ENCODE results near the gene RHOBTB3.
"Not testable (repeated sequence)": the region's sequence is repeated elsewhere in the genome, so short reads cannot be mapped to it uniquely, and the experiment has no call there.

The RHOBTB3 gene, protein sequence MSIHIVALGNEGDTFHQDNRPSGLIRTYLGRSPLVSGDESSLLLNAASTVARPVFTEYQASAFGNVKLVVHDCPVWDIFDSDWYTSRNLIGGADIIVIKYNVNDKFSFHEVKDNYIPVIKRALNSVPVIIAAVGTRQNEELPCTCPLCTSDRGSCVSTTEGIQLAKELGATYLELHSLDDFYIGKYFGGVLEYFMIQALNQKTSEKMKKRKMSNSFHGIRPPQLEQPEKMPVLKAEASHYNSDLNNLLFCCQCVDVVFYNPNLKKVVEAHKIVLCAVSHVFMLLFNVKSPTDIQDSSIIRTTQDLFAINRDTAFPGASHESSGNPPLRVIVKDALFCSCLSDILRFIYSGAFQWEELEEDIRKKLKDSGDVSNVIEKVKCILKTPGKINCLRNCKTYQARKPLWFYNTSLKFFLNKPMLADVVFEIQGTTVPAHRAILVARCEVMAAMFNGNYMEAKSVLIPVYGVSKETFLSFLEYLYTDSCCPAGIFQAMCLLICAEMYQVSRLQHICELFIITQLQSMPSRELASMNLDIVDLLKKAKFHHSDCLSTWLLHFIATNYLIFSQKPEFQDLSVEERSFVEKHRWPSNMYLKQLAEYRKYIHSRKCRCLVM

DNA sequence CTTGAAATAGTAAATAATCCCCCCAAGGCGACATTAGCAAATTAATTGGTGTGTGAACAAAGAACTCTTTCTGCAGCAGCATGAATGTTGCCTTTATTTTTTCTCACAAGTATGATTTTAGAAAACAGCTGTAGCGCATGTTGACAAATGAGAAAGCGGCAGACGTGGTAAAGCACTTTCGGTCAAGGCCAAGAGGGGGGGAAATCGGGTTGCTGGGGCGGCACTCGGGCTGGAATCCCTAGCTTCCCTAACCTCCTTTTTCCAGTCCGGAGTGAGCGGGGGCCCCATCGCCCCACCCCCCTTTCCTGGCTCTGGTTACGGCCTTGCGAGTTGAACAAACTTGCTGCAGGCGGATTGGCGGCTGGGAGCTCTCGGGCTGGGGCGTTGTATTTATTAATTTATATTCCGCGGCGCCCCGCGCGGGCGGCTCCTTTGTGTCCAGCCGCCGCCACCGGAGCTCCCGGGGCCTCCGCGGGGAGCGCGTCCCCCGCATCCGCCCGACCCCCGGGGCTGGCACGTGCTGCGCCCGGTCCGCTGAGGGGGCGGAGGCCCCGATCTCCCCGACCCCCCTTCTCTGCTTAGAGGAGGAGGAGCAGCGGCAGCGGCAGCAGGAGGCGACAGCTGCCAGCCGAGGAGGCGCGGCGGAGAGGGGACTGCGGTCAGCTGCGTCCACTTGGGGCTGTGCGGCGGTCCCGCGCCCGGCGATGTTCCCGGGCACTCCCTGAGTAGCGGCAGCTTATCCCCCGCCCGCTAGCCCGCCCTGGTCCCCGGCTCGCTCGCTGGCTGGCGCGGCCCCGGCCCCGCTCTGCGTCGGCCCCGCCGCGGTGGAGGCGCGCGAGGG is at the start of gene RHOBTB3:
RHOBTB3 (plus strand) TSS at position 607 of the 841 bp plus-strand sequence. CDS start 347 bp downstream, outside the sequence.
- DNase-seq (ENCODE audit: low spot score) = peak; percentile 60

DNA sequence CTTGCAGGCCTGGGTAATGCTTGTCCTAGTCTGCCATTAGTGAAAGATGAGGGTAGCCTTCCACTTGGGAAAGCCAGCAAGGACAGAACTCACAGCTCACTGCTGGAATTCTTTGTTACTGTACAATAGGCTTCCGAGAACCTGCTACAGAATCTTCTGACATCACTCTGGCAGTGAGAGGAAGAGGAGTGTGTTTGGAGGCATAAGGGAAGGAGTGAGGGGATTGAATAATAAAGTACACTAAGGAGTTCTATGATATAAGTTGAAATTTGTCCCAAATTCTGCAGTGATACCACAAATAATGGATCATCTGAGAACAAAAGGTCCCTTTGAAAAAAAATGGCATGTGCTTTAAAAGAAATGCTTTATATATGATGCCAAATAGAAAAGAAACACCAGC is 48.2 kb upstream of the RHOBTB3 start, which contains the start of gene SPATA9:
SPATA9 (minus strand) TSS at position 101 of the 400 bp plus-strand sequence. CDS start 137 bp downstream, outside the sequence.
- no peak for DNase-seq (ENCODE audit: low spot score)

DNA sequence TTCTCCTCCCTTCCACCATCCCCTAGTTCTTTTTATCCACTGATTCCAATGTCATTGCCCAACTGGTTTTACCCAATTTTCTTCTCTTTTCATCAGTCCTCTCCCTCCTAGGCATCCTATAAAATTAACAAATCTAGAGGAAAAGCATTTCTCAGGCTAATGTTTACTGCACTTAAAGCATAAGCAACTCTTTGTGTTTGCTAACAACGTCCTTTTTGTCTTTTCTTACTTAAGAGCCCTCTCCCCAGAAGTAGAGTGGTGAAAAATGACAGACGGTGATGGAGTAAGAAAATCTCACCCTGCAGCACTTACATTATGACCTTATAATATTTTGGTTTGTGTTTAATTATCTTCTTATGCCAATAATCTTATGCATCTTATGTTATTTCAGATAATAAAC is 46.8 kb upstream of the RHOBTB3 start:
- no peak for DNase-seq (ENCODE audit: low spot score)

DNA sequence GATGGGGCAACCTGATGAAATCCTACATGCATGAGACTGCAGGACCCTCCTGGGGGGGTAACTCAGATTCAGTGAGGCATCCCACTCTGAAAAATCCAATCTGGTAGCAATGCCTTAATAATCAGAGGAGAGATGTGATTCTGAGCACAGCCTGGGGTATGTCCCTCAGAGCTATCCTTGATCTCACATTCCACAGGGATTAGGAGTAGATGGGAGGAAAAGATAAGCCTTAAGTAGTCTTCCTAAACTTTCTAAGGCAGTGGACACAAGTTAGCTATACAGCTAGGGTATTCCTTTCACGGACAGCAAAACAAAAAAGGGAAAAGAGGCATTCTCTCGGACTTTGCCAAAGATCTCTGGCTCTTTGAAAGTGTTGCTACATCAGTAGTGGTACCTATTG is 44.5 kb upstream of the RHOBTB3 start:
- DNase-seq (ENCODE audit: low spot score) = no peak

DNA sequence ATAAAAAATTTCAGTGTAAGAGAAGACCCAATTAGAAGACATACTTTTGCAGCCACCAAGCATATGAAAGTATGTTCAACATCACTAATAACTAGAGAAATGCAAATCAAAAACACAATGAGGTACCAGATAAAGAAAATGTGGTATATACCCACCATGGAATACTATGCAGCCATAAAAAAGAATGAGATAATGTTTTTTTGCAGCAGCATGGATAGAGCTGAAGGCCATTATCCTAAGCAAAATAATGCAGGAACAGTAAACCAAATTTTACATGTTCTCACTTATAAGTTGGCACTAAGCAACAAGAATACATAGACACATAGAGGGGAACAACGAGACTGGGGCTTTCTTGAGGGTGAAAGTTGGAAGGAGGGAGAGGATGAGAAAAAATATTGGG is 41.5 kb upstream of the RHOBTB3 start:
- no peak for DNase-seq (ENCODE audit: low spot score)

DNA sequence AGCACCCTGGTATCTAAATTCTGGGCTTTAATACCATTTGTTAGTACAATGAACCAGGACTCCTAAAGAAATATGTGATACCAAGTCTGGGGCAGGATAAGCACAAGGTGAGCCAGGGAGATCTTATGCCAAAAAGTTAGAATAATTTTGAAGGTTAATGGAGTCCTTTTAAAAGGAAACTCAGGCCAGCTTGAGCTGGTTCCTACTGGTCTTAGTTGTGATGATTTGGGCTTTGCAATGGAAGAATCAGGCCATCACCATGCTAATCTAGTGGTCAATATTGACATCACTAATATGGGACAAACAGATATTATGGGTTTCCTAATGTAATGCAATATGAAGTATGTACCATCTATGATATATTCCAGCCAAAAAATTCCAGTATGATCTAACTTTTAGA is 40.8 kb upstream of the RHOBTB3 start:
- no peak for DNase-seq (ENCODE audit: low spot score)

DNA sequence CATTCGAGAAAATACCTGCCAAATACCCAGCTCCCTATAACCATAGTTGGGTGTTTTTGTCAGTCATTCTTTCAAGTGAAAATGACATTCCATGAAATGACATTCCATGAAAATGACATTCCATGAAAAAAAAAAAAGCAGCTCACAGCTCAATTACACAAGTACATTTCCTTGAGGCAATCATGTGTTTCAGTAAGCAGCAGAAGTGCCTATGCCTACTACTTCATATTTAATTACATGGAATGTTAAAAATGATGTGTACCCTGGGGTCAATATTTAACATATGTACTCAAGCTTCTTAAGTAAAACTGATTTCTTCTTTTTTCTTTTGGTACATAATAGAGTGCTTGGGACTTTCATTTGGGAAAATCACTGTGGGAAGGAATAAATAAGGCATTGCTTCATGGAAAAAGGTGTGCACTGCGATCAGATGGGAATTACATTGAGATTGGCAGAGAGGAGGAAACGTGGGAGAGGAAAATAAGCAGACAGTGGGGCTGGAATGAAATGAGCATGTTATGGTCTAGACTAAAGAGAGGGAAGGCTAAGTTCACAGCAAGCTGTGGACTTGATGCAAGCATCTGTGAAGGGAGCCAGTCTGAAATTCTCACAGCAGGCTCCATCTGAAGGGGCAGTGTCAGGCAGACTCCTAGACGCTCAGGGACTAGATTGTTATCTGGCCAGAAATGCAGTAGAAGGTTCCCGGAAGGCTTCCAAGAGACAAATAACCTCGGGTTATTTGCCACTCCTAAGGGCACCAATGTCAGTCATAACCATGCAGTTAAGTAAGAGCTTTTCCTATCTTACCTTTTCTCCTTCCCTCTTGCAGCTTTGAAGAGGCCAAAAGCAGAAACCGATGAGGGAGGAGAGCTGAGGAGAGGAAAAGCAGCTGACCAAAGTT is 33.1 kb upstream of the RHOBTB3 start:
- DNase-seq (ENCODE audit: low spot score) = no peak

DNA sequence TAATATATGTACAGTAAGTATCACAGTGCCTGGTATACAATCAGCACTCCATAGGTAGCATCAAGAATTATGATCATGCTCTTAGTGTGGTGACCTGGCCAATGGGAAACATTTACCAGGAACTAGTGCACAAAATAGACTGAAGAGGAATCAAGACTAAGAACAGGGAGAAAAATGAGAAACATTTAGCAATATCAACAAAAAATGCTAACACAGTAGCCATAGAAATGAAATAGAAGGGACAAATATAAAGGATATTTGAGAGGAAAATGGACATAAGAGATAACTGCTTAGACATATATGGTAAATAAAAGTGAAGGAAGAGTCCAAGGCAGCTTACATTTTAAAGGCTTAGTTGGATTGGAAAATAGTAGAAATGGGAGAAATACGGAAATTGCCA is 31.8 kb upstream of the RHOBTB3 start:
- no peak for DNase-seq (ENCODE audit: low spot score)

DNA sequence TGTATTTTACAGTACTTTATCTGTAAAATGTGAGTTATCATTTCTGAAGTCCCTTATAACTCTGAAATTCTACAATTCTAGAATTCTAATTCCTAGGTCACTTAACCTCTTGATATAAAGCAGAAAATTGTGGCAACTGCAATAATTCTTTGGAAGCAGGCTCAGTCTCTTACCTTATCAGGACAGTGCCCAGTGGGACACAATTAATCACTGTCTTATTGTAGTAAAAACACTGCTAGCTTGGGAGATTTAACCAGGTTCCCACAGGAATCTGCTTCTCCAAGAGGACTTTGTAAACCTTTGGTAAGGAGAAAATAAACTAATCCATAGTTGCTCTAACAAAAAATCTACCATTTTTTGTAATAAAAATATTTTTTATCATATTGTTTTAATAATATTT is 30.1 kb upstream of the RHOBTB3 start:
- DNase-seq (ENCODE audit: low spot score) = no peak

DNA sequence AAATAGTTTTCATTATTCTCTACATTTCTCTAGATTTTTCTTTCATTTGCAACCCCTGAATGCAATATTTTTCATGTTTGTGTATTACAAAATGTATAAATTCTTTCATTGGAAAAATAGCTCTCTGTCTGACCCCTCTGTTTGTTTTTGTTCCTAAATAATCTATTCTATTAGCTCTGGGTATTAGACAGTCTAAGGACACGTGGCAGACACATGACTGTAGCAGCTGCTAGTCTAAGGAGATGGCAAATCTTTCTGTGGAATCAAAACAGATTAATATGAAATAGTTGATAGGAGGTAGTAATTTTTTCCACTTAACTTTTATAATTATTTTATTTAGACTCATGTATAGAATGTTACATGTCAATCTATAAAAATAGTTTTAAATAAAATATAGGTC is 27.0 kb upstream of the RHOBTB3 start:
- no peak for DNase-seq (ENCODE audit: low spot score)

DNA sequence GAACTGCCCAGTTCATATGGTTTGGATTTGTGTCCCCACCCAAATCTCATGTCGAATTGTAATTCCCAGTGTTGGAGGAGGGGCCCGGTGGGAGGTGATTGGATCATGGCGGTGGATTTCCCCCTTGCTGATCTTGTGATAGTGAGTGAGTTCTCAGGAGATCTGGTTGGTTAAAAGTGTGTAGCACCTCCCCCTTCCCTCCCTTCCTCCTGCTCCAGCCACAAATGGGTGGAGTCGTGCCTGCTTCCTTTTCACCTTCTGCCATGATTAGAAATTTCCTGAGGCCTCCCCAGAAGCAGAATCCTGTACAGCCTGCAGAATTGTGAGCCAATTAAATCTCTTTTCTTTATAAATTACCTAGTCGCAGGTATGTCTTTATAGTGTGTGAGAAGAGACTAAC is 24.9 kb upstream of the RHOBTB3 start:
- not testable (repeated sequence) for DNase-seq (ENCODE audit: low spot score)

DNA sequence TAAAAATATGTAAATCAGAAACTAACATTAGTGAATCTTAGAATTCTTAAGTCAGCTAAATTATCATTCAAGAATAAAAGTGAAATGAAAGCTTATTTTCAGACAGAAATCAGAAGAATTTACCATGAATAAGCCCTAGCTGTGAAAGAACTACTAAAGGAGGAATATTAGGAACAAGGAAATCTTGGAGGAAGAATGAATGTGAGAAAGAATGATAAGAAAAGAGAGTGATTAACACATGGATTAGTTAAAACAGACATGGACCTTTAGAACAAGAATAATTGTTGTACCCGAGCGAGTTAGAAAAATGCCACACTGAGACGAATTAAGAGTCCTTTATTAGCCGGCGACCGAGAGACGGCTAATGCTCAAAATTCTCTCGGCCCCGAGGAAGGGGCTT is 24.1 kb upstream of the RHOBTB3 start:
- no peak for DNase-seq (ENCODE audit: low spot score)

DNA sequence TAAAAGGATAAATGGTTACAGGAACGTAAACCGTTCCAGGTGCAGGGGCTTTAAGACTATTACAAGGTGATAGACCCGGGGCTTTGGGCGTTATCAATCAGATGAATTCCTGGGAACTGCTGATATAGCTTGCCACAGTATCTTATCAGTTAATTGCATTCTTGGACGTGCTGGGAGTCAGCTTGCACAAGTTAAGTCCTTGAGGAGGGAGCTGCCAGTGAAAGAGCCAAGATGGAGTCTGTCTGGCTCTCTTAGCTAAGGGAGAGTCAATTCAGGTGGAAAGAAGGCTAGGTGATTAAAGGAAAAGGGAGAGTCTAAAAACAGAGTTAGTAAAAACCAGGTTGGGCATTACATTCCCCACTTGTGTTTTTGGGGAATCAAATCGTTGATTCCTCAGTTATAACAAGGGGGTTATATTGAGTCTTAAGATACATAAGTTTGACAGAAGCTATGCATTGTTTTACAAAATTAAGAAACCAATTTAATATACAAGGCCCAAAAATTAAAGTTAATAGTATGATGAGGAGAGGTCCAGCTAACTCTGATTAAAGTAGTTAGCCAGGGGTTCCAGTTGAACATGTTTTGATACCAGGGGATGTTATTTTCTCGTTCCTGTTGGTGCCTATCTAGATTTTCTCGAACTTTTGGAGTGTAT is 23.5 kb upstream of the RHOBTB3 start:
- DNase-seq (ENCODE audit: low spot score) = not testable (repeated sequence)

DNA sequence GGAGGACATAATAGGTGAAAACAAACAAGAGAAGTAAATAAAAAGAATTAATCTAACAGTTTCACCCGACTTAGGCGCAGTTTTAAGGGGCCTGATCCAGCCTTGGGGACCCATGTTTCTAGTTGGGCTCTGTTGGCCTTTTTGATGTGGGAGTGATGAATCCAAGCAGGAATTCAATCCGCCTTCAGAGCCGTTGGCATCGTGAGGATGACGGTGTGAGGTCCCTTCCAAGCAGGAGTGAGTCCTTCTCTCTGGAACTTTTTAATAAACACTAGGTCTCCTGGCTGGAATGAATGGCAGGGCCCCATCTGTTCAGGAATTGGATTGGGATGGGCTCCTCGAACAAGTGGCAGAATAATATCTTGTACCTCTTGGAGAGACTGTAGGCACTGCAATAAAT is 22.3 kb upstream of the RHOBTB3 start:
- no peak for DNase-seq (ENCODE audit: low spot score)

DNA sequence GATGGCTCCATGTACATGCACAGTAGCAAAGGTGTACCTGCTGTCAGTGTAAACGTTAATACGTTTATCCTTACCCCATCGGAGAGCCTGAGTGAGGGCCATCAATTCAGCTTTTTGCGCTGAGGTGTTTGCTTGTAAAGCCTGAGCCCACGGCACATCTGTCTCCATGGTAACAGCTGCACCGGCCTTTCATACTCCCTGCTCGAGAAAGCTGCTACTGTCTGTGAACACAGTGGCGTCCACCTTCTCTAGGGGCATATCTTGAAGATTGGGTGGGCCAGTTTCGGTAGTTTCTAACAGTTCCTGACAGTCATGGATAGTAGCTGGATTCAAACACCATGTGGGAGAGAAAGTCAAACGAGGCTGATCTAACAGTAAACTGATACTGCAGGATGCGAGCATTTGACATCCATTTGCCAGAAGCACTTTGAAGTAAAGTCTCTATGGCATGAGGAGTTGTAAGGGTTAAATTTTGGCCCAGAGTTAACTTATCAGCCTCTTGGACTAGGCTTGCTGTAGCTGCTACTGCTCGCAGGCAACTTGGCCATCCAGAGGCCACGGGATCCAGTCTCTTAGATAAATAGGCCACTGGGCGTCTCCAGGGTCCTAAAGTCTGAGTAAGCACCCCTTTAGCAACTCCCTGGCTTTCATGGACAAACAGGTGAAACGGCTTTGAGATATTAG is 21.0 kb upstream of the RHOBTB3 start:
- DNase-seq (ENCODE audit: low spot score) = peak; percentile 42

DNA sequence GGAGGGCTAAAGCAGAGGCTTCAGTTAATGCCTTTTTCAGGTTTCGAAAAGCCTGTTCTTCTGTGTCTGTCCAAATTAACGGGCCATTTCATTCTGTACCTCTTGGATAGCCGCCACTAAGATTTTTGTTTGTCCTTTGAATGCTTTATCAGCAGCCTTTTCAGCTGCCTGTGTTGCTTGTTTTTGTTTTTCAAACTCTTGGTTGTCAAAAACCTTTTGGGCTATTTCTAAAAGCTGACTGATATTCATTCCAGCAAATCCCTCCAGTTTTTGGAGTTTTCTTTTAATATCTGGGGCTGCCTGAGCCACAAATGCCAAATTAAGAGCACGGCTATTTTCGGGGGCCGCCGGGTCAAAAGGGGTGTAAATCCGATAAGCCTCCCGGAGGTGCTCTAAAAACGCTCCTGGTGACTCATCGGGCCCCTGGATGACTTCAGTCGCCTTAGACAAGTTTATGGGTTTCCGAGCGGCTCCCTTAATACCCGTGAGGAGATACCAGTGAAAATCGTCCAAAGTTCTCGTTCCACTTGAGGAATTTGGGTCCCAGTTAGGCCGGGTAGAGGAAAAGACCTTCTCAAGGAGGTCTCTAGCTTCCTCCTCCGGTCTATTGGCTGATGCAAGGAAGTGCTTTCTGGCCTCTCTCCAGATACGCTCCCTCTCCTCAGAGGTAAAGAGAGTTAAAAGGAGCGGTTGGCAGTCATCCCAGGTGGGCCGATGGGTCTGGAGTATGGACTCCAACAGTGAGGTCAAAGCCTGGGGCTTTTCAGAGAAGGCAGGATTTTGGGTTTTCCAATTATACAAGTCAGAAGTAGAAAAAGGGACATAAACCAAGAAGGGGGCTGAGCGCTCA is 20.3 kb upstream of the RHOBTB3 start:
- DNase-seq (ENCODE audit: low spot score) = peak; percentile 52

DNA sequence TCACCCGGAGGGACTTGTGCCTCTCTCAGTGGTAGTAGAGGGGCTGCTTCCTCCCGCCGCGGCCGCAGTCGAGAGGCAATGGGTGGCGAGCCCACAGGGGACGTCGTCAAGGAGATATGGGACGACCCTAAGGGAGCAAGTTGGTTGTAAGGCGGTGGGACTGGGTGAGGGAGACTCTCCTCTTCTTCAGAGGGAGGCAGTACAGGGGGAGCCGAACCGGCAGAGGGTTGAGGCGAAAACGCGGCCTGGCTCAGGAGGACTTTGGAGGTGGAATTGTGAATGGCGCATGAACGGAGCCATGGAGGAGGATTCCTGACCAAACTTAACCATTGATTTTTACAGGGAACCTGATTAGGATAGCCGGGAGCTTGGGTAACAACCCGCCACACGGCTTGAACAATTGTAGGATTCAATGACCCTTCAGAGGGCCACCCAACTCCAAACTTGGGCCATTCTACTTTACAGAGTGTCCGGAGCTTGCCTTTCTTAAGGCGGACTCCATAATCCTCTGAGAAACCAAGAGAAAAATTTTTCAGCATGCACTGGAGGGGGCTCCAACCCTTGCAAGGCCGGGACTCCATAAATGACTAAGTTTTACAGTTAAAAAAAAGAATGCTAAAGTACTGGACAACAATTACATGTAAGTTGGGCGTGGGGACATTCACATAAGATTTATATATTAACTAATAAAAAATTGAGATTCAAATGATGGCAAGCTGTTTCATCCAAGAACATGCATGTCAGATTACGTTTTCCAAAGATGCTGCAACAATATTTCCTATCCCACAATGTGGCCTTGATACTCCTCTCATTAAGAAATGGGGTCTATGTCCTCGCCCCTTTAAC is 19.4 kb upstream of the RHOBTB3 start:
- no peak for DNase-seq (ENCODE audit: low spot score)

DNA sequence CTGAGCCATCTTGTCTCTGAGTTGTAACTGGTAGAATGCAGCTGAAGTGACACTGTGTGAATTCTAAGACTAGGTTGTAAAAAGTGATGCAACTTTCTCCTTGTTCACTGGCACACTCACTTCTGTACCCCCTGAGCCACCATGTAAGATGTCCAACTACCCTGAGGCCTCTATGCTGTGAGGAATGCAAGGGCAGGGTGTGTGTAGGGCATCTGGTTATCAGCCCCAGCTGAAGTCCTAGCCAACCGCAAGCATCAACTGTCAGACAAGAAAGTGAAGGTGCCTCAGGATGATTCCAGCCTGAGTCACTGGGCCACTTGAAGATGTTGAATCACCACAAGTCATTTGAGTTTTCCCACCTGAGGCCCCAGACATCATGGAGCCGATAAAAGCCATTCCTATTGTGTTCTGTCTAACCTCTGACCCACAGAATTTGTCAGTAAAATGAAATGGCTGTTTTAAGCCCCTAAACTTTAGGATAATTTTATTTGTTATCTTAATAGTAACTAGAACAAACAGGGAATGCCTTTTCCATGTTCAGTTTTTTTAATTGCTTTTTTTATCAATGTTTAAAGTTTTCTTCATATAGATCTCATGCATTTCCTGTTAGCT is 18.7 kb upstream of the RHOBTB3 start:
- peak; percentile 93 for DNase-seq (ENCODE audit: low spot score)

Measured in RKO (cell line).